SK-N-DZ (cell line): Measurements from ENCODE around the gene LTBP1.
A peak's percentile ranks its signal among the peaks of the same experiment; 100 is the strongest.
"Not testable (repeated sequence)": the region's sequence is repeated elsewhere in the genome, so short reads cannot be mapped to it uniquely, and the experiment has no call there.

Experiments used
- DNase-seq: peaks from one replicate; pipeline ENCODE4 v3.0.0-alpha.2; 2015; ENCODE audit warnings: low spot score

LTBP1 gene

DNA sequence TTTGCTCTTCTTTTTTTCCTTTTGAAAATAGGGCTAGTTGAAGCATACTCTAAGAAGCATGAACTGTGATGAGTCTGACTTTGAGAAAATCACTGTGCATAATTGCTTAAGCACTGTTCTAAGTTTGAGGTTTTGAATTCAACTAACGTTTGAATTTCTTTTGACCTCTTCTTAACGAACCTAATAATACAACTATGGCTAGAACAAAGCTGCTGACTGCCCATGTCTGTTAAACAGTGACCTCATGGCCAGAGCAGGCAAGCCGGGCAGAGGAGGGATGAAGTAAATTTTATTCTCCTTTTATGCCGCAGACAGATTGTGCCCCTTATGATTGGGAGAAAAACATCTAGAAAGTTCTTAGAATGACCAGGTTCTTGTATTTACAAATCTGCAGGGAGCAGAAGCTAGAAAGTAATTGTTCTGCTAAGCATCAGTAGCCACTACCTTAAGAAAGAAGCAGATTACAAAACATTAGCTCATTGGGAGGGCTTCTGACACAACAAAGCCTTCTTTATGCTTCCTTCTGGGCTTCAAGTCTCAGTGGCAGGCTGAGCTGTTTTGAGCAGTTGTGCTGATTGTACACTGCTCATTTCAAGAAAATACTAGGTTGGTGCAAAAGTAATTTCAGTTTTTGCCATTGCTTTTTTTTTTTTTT is 431.9 kb downstream of the LTBP1 start:
- no peak for DNase-seq

DNA sequence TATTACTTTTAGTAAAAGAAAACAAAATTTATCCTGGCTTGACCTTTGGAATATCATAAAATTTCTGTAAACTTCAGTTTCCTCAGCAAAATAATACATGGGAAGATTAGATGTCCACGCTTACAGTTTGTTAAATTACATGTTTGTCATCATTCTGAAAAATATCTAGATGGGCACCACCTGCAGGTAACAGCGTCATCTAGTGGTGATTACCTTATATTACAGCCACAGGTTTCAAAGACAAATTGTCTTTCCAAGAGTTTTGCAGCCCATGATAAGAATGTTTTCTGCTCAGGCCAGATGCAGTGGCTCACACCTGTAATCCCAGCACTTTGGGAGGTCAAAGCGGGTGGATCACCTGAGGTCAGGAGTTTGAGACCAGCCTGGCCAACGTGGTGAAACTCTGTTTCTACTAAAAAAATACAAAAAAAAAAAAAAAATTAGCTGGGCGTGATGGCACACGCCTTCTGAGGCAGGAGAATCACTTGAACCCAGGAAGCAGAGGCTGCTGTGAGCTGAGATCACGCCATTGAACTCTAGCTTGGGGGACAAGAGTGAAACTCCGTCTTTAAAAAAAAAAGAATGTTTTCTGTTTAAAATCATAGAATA is 433.4 kb downstream of the LTBP1 start:
- no peak for DNase-seq

DNA sequence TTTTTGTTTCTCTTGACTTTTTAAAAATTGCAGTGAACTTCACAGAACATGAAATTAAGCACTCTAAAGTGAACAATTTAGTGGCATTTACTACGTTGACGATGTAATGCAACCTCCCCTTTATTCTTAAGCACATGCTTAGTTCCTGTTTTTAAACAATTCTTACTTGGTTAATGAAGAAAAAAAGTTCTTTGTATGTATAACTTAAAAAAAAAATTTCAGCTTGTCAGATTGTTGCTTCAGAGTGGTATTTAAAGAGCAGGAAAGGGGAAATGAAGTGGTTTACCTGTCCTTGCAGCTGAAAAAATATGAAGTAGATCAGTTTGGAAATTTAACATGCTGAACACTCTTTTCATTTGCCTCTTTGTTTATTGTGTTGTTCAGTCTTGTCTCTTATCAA is 434.0 kb downstream of the LTBP1 start:
- no peak for DNase-seq

DNA sequence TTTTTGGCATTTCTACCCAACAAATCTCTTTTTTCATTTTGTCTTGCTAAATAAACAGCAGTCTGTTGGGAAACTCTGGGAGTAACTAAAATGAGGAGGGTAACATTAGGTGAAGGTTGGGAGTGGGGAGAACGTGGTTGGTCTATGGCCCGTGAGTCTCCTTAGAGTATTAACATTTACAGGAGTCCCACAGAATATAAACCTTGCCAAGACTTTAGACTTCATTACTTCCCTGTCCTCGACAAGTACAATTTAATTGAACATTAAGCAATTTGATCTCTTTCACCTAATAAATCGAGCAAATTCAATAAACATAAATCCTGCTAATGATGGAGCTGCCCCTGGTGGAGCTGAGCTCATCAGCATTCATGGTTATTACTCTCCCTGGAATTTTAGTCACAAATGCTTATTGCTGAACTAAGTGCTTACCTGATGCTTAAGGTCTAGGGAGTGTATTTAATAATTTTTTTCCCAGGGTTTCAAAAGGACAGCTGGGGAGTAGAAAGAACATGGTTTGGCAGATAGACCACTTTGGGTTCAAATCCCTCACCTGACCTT is 434.6 kb downstream of the LTBP1 start:
- no peak for DNase-seq

DNA sequence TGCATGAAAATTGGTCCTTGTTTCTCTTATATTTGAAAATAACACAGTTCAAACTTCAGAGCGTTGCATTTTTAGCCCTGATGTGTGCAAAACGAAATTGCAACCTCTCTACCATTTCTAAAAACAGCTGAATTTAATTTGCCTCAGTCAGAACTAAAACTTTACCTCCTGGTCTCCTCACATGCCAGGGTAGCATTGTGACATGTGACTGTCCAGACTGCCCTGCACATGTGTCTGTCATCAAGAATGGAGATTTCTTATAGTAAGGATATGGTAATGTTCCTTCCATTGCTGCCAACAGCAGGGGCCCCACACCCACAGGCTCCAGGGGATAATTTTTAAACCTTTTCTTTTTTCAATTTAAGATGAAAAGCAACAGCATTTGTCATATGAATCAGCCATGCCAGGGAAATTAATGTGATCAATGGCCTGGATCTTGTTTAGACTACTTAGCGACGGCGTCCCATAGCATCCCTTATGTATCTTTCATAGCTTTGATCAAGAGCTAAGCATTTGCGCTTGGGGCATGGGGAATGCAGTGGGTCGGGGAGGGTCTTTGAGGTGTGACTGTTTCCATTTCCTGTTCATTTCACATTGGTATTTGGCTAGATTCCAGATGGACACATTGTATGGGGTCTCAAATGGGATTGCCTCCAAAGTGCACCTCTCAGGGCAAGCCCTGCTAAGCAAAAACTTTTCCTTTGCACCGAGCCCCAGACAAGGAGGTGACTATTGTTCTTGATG is 437.3 kb downstream of the LTBP1 start:
- DNase-seq: no peak

DNA sequence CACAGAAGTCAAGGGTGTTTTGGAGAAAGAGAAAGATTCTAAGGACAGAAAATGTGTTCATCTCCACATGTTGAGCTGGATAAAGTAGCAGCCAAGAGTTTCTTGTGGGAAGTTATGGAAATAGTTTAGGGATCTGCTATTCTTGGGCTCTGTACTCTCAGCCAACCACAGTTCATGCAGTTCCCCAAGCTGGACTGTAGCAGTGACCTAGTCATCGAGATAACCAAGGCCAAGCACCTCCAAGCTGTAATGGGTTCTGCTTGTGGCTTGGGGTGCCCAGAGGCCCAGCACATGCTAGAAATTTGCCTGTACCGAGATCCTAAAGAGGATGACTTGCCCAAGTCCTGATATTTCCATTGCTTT is 437.8 kb downstream of the LTBP1 start:
- no peak for DNase-seq

DNA sequence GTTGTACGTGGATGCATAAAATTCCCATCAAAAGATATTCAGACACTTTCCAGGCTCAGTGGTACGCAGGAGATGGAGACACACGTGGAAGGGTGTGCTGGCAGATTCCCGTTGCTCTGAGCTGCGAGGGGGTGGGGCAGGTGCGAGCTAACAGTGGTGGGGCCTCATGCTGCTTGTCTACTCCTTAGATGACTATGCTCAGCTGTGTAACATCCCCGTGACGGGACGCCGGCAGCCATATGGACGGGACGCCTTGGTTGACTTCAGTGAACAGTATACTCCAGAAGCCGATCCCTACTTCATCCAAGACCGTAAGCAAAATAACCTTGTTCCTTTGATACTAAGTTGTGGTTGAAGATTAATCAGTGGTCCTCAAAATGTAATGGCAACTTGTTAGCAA is 442.2 kb downstream of the LTBP1 start:
- no peak for DNase-seq

DNA sequence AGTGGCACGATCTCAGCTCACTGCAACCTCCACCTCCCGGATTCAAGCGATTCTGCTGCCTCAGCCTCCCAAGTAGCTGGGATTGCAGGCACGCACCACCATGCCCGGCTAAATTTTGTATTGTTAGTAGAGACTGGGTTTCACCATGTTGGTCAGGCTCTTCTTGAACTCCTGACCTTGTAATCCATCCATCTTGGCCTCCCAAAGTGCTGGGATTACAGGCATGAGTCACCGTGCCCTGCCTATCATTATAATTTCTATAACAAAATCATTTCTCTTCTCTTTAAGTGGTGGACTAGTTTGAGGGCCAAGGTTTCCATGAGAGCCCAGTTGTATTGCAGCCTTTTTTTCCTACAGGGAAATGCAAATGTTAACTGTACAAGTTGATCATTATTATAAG is 442.9 kb downstream of the LTBP1 start:
- not testable (repeated sequence) for DNase-seq

DNA sequence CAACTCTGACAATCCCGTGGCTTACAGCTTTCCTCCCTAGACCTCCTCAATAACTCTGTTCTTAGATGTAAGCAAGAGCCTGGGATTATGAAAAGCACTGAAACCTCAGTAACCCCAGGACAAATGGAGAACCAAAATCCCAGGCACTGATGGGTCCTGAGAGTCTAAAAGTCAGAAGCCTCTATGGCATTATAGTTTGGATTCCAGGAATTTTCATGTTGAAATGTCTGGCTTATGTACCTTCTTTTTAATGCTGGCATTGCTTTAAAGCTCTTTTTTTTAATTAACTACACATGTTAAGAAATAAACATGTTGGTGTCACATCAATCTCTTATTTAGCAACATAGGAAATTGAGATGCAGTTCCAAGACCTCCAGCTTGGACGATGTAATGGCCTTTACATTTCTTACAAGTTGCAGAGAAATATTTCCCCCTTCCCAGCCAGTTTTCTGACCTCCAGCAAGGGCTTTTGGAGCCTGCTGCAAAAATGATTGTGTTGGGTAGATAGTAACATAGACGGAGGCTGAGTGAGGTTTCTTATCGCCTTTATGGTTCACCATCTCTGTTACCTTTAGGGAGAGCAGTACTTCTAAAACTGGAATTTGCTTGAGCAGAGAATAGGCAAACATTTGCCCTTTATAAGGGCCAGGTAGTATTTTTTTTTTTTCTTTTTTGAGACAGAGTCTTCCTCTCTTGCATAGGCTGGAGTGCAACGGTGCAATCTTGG is 444.9 kb downstream of the LTBP1 start:
- DNase-seq: no peak

DNA sequence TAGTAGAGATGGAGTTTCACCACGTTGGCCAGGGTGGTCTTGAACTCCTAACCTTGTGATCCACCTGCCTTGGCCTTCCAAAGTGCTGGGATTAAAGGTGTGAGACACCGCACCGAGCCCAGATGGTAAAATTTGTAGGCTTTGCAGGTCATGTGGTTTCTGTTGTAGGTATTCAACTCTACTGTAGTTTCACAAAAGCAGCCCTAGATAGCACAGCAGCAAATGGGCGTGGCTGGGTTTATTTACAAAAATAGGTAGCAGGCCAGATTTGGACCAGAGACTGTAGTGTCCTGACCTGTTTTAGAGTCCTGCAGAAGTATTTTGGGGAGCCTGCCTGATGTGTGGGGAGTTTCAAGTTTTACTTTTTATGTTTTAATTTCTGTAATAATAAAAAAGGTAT is 445.6 kb downstream of the LTBP1 start:
- DNase-seq: no peak

DNA sequence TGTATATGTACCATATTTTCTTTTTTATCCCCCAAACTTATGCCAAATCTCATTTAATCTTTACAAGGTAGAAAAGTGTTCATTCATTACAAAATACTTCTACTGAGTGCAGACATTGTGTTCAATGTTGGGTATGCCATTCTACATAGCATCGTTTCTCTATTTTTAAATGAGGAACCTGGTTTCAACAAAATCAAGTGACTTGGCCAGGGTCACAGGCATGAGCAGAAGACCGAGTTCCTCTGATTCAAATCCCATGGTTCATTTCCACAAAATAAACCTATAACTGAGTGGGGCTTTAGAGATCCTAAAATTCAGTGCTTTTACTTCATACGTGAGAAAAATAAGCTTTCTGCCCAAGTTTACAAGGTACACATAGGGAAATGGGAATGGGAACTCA is 448.3 kb downstream of the LTBP1 start:
- DNase-seq: no peak

DNA sequence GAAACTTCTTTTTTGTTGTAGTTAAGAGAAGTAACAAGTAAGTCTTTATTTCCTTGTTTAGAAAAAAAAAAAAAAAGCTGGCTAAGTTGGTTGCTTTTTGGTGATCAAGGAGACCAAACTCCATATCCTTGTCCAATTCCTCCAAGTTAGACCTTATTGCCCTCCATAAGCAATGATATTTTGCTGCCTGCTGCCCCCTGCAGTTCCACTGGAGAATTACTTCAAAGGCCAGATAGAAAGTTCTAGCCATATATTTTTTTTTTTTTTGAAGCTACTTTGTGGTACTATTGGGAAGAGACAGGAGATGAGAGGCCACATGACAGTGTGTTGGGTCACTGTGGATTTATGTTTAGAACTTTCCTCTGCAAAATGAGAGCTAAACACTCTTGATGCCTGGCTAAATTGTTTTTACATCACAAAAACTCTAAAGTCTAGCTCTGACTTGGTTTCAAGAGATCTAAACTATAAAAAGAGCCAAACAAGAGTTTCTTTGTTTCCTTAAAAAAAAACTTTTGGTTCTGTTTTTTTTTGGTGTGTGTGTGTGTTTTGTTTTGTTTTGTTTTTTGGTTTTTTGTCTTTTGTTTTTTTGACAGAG is 449.0 kb downstream of the LTBP1 start:
- DNase-seq: peak; percentile 26

DNA sequence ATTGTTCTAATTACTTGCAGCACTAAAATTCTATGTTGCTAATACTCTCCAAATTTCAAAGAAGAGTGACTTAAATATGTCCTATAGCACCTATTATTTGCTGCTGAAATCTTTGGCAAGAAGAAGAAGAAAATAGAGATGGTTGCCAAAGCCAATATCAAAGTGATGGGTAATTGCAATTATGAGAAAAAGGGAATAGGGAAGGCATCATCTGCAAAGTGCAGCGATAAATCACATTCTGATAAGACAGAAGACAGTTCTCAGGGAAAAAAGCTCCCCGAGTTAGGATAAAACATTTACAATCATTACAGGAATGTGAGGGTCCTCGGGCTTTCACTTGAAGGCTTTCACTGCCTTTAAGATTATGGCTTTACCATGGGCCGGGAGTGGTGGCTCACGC is 457.6 kb downstream of the LTBP1 start:
- no peak for DNase-seq

DNA sequence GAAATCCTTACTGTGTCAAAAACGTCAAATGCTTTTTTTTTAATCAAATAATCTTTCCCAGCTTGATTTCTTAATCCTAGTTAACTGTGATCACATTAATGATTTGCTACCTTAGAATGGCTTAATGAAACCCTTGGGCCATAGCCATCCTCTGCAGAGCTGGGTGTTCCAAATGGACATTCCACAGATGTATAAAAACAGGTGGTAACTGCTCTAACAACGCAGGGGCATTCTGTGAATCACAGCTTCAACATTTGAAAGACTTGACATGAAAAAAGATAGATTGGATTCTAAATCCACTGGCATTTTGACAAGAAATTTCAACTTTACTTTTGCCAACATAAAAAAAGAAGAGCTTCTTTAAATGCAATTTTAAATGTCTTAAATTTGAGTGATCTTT is 459.9 kb downstream of the LTBP1 start:
- DNase-seq: no peak

DNA sequence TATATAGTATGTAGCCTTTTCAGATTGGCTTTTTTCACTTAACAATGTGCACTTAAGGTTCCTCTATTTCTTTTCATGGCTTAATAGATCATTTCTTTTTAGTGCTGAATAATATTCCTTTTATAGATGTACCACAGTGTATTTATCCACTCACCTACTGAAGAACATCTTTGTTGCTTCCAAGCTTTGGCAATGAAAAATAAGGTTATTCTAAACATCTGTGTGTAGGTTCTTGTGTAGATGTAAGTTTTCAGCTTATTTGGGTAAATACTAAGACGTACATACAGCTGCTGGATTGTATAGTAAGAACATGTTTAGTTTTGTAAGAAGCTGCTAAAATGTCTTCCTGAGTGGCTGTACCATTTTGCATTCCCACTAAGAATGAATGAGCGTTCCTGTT is 461.4 kb downstream of the LTBP1 start:
- no peak for DNase-seq

DNA sequence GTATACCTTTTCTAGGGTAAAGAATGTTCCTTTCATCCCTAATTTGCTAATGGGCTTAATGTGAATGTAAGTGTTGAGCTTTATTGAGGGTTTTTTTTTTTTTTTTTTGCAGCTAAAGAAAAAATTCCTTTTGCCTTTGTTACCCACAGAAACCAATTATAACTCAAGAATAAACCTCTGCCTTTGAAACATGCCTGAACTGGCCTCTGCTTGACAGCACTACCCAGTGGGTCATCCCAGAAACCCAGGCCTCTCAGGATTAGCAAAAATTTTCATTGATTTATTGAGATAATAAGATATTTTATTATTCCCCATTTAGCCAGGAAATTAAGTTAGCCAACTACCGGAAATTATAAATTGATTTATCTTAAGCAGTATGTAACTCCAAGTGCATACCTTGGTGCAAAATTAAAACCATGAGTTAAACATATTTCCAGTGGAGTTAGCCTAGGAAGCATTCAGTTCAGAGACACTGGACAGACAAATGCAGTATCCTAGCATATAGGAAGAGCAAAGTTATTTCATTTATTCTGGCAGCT is 462.7 kb downstream of the LTBP1 start:
- no peak for DNase-seq

DNA sequence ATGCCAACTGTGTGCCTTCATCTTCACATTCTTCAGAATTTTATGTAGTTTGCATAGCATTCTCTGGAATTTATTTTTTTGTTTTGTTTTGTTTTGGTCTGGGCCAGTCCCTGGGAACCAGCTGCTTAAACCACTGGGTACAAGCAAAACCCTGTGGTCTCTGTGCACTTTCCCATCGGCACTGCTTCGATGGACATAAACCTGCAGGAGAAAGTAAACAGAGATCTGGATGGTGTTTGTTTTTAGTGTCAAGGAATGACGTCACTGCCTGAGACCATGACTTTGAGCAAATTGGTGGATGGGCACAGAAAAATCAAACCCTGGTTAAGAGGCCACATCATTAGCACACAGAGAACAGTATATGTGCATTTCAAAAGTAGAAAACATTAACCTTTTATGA is 465.0 kb downstream of the LTBP1 start:
- no peak for DNase-seq

DNA sequence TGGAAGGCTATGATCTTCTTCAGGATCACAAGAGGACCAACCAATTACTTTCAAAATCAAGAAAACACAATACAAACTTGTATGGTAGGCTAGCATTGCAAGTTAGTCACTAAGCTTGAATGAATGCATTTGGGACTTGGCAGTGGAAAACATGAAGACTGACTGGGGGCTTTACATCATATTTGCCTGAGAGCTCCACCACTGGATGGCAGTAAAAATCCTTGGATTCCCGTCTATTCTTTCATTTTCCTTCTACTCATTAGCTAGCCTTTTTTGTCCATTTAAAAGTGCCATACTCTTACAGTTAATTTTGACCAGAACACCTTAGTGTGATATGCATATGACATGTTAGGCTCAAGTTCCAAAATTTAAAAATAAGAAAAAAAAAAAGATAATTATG is 466.2 kb downstream of the LTBP1 start:
- DNase-seq: no peak

DNA sequence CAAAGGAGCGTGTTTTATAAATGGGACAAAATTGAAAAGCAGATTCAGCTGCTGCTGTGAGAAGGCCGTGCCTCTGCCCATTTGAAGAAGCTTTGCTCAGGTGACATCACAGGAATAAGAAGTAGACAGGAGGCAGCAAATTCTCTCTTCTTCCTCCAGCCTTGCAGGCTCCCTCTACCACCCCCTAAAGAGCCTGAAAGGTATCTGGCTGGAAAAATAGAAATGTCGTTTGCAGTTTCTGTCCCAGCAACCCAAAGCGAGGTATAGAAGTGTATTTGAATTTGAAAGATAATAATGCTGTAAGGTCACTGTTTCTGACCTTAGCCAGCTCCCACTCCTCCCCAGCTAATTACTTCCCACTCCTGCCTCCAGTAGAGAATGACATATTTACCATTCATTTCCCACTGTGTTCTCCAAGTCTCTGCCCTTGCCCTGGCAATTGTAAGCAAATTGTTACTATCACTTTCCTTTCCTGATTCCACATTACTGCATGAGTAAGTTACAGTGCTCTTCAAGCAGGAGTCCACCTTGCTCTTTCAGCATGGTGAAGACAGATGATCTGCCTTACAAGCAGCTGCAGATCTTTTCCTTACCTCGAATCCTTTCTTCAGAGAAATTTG is 472.9 kb downstream of the LTBP1 start:
- DNase-seq: no peak

DNA sequence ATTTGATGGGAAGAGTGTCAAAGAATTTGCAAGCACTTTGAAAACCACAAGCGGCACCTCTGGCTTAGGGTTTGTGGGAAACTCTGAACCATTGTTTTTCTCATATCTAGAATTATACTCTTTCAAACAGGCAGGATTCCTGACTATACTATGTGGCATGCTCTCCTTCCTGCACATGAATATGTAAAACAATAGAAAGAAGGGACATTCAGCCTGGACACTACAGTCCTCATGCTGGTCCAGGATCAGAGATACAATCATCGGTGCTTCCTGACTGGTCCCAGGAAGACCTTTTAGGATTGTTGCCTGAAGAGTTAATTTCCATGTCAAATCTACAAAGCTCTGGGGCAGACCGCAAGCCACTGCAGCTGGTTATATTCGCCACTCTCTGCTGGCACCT is 474.0 kb downstream of the LTBP1 start:
- DNase-seq: no peak

DNA sequence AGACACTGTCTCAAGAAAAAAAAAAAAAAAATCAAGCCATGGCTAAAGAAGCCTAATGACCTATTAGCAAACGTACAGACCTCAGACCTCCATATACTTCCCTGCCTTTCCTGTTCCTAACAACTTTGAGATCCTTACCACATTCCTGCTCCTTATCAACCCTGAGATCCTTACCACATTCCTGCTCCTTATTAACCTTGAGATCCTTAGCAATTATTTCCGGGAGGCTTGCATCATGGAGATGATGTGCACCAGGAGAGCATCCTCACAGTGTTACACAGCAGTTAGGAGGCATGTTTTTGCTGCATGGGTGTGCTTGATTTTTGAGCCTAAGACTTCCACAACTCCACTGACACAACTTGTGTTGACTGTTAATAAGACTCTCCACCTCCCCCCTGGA is 475.1 kb downstream of the LTBP1 start:
- DNase-seq: no peak
